H9 (cell line): ENCODE measurements around the gene SOX18. TPM values are rescaled to one million over a fixed set of nuclear protein-coding genes. Genes with fewer than 3 reads are reported as not detected.

Source experiments
- DNase-seq: peaks from one replicate; pipeline ENCODE4 v3.0.0-alpha.2; 2017
- H2AFZ ChIP-seq: one replicate; pipeline ENCODE4 v1.6.1; 2013; ENCODE audit warnings: mild to moderate bottlenecking, low read length, control low read depth, moderate library complexity
- H2AK5ac ChIP-seq: 2 replicates; pipeline ENCODE4 v1.6.1; 2013; ENCODE audit warnings: low read length, control low read depth, mixed read lengths; ENCODE audit not compliant: insufficient read length
- H2BK120ac ChIP-seq: one replicate; pipeline ENCODE4 v1.6.1; 2013; ENCODE audit warnings: low read depth, mild to moderate bottlenecking, low read length, control low read depth, inconsistent platforms; ENCODE audit not compliant: poor library complexity, severe bottlenecking
- H2BK12ac ChIP-seq: 2 replicates; pipeline ENCODE4 v1.6.1; 2013; ENCODE audit warnings: low read length, control low read depth, mixed read lengths, low read depth; ENCODE audit not compliant: insufficient read length
- H2BK15ac ChIP-seq: 2 replicates; pipeline ENCODE4 v1.6.1; 2013; ENCODE audit warnings: low read depth, low read length, control low read depth
- H2BK20ac ChIP-seq: one replicate; pipeline ENCODE4 v1.6.1; 2013; ENCODE audit warnings: low read depth, mild to moderate bottlenecking, low read length, control low read depth, inconsistent platforms; ENCODE audit not compliant: poor library complexity, severe bottlenecking
- H2BK5ac ChIP-seq: 2 replicates; pipeline ENCODE4 v1.6.1; 2013; ENCODE audit warnings: low read length, control low read depth, mixed read lengths; ENCODE audit not compliant: insufficient read length
- H3K14ac ChIP-seq: 2 replicates; pipeline ENCODE4 v1.6.1; 2013; ENCODE audit warnings: low read length, control low read depth; ENCODE audit not compliant: insufficient read depth
- H3K18ac ChIP-seq: 2 replicates; pipeline ENCODE4 v1.6.1; 2013; ENCODE audit warnings: low read depth, mild to moderate bottlenecking, mixed read lengths, low read length, control low read depth; ENCODE audit not compliant: insufficient read length
- H3K23ac ChIP-seq: 2 replicates; pipeline ENCODE4 v1.6.1; 2013; ENCODE audit warnings: low read length, control low read depth, mixed read lengths, low read depth; ENCODE audit not compliant: insufficient read length
- H3K23me2 ChIP-seq: 2 replicates; pipeline ENCODE4 v1.6.1; 2013; ENCODE audit warnings: low read depth, mild to moderate bottlenecking, mixed read lengths, low read length, control low read depth; ENCODE audit not compliant: insufficient read length, poor library complexity, severe bottlenecking
- H3K27ac ChIP-seq: 2 replicates; pipeline ENCODE4 v1.5.1; 2013; ENCODE audit warnings: low read length, control low read depth, mixed read lengths, low read depth; ENCODE audit not compliant: insufficient read length
- H3K27me3 ChIP-seq: 2 replicates; pipeline ENCODE4 v1.6.1; 2013; ENCODE audit warnings: low read length, control low read depth, inconsistent platforms; ENCODE audit not compliant: insufficient read depth
- H3K4ac ChIP-seq: 2 replicates; pipeline ENCODE4 v1.6.1; 2013; ENCODE audit warnings: low read depth, mild to moderate bottlenecking, control low read depth, inconsistent platforms, low read length, moderate library complexity
- H3K4me1 ChIP-seq: 2 replicates; pipeline ENCODE4 v1.6.1; 2013; ENCODE audit warnings: low read length, control low read depth, inconsistent platforms; ENCODE audit not compliant: insufficient read depth
- H3K4me2 ChIP-seq: 2 replicates; pipeline ENCODE4 v1.6.1; 2013; ENCODE audit warnings: low read length, control low read depth, mixed read lengths; ENCODE audit not compliant: insufficient read length, insufficient read depth
- H3K56ac ChIP-seq: 2 replicates; pipeline ENCODE4 v1.6.1; 2013; ENCODE audit warnings: low read depth, mild to moderate bottlenecking, mixed read lengths, low read length, control low read depth; ENCODE audit not compliant: insufficient read length
- H3K79me1 ChIP-seq: 2 replicates; pipeline ENCODE4 v1.6.1; 2013; ENCODE audit warnings: low read depth, mild to moderate bottlenecking, moderate library complexity, low read length, control low read depth, inconsistent platforms; ENCODE audit not compliant: insufficient read depth, poor library complexity, severe bottlenecking
- H3K79me2 ChIP-seq: 2 replicates; pipeline ENCODE4 v1.6.1; 2013; ENCODE audit warnings: low read length, control low read depth, inconsistent platforms; ENCODE audit not compliant: insufficient read depth
- H3K9ac ChIP-seq: 2 replicates; pipeline ENCODE4 v1.6.1; 2013; ENCODE audit warnings: low read length, control low read depth, mixed read lengths; ENCODE audit not compliant: insufficient read length; ENCODE audit errors: extremely low read depth
- H3K9me3 ChIP-seq: one replicate; pipeline ENCODE4 v1.6.1; 2013; ENCODE audit warnings: low read depth, low read length, inconsistent platforms; ENCODE audit not compliant: control insufficient read depth
- H3T11ph ChIP-seq: one replicate; pipeline ENCODE4 v1.6.1; 2013; ENCODE audit warnings: mild to moderate bottlenecking, low read length, control low read depth, inconsistent platforms
- H4K20me1 ChIP-seq: one replicate; pipeline ENCODE4 v1.6.1; 2013; ENCODE audit not compliant: control insufficient read depth, insufficient read length, insufficient read depth
- H4K5ac ChIP-seq: 2 replicates; pipeline ENCODE4 v1.6.1; 2013; ENCODE audit warnings: low read depth, mild to moderate bottlenecking, mixed read lengths, low read length, control low read depth; ENCODE audit not compliant: insufficient read length
- H4K8ac ChIP-seq: replicated peaks from 2 replicates; pipeline ENCODE4 v1.6.1; 2013; ENCODE audit warnings: low read length, control low read depth, mixed read lengths, low read depth; ENCODE audit not compliant: insufficient read length
- H4K91ac ChIP-seq: 2 replicates; pipeline ENCODE4 v1.6.1; 2013; ENCODE audit warnings: low read depth, mild to moderate bottlenecking, moderate library complexity, mixed read lengths, low read length, control low read depth; ENCODE audit not compliant: insufficient read length
- H3K27ac Mint-ChIP-seq, 3 experiments: 2 replicates in 2 of 3; 3 replicates in 1 of 3; pipeline ENCODE4 v1.8.0; 2020 to 2021; ENCODE audit warnings: mixed read lengths in 3 of 3, mild to moderate bottlenecking in 1 of 3, moderate library complexity in 1 of 3
- H3K27me3 Mint-ChIP-seq: 2 replicates; pipeline ENCODE4 v1.8.0; 2021; ENCODE audit warnings: low read depth, mild to moderate bottlenecking, moderate library complexity, mixed read lengths
- H3K36me3 Mint-ChIP-seq, 3 experiments: 2 replicates in 2 of 3; 3 replicates in 1 of 3; pipeline ENCODE4 v1.8.0; 2020 to 2021; ENCODE audit warnings: low read depth in 3 of 3, mixed read lengths in 3 of 3; ENCODE audit not compliant: insufficient read depth in 1 of 3
- H3K4me1 Mint-ChIP-seq, 2 experiments: 2 replicates each; pipeline ENCODE4 v1.8.0; 2020; ENCODE audit warnings: mixed read lengths in 2 of 2
- H3K4me3 Mint-ChIP-seq, 2 experiments: 2 replicates in 1 of 2; 3 replicates in 1 of 2; pipeline ENCODE4 v1.8.0; 2020 to 2021; ENCODE audit warnings: mild to moderate bottlenecking in 2 of 2, mixed read lengths in 2 of 2, moderate library complexity in 1 of 2
- H3K9me3 Mint-ChIP-seq, 2 experiments: 2 replicates in 1 of 2; 3 replicates in 1 of 2; pipeline ENCODE4 v1.8.0; 2020; ENCODE audit warnings: mild to moderate bottlenecking in 2 of 2, mixed read lengths in 2 of 2, moderate library complexity in 1 of 2
- WGBS: extraction: QIAGEN DNeasy Blood & Tissue Kit; methylation state at CpG from one replicate; pipeline ENCODE4 v1.1.7; 2013; ENCODE audit warnings: missing lambda C conversion rate, low lambda C conversion rate, mixed read lengths; ENCODE audit not compliant: insufficient read length; ENCODE audit errors: extremely low coverage; 5-methylcytosine and 5-hydroxymethylcytosine counted together
- total RNA-seq: library from RNA; stranded (reverse); gene quantifications from 2 replicates; pipeline ENCODE4 v1.2.1, GENCODE V29; 2021
- TF ChIP-seq, protein P1 (sequence below): fragments of 200-600 bp; sonication (generic); conservative IDR thresholded peaks from 3 replicates; pipeline ENCODE4 v1.8.0; 2021; ENCODE audit warnings: antibody characterized with exemption, mild to moderate bottlenecking

SOX18 gene
- total RNA-seq, 1 experiment from 2014 or later, result 2.0 TPM

GRCh38 chr20:64083378-64083803 is 34.0 kb upstream of the SOX18 start:
- no peaks in the 10 kb centered on the region for H3K79me2 ChIP-seq
- no peak overlapping the region for H3T11ph ChIP-seq
- no peak overlapping the region for H2BK15ac ChIP-seq
- Mint-ChIP-seq H3K27ac (no peak overlapping the region; a peak in 1 of 7 replicates), H3K4me3 (peak overlapping the region; percentile 50 to 77), H3K4me1 (peaks cover 30 to 41% of the 10 kb centered on the region in 2 experiments), H3K36me3 (no peaks in the 10 kb centered on the region; a peak in 1 of 7 replicates), H3K9me3 (peaks cover 5 to 7% of the 10 kb centered on the region in 2 experiments; a peak in 4 of 5 replicates), H3K27me3 (peaks cover 68% of the 10 kb centered on the region)
- H3K4me1 ChIP-seq, result no peaks in the 10 kb centered on the region
- H3K23me2 ChIP-seq, result peaks cover 20% of the 10 kb centered on the region
- no peak overlapping the region for H4K5ac ChIP-seq
- no peak overlapping the region for H2AFZ ChIP-seq
- no peaks in the 10 kb centered on the region for H3K79me1 ChIP-seq
- no peaks in the 10 kb centered on the region for H3K9me3 ChIP-seq
- H3K23ac ChIP-seq, result no peak overlapping the region
- H3K27me3 ChIP-seq, result peaks cover 5% of the 10 kb centered on the region; the same call in 1 of the 2 replicates
- peak overlapping the region; percentile 66 for H3K4me2 ChIP-seq
- no peak overlapping the region for H3K4ac ChIP-seq
- H3K9ac ChIP-seq, result no peak overlapping the region
- H3K18ac ChIP-seq, result no peak overlapping the region
- no peak overlapping the region for H2AK5ac ChIP-seq
- H2BK12ac ChIP-seq, result no peak overlapping the region
- no peak overlapping the region for H3K56ac ChIP-seq
- peak; percentile 87 for DNase-seq
- no peak overlapping the region for H4K8ac ChIP-seq
- TF ChIP-seq, protein P1, sequence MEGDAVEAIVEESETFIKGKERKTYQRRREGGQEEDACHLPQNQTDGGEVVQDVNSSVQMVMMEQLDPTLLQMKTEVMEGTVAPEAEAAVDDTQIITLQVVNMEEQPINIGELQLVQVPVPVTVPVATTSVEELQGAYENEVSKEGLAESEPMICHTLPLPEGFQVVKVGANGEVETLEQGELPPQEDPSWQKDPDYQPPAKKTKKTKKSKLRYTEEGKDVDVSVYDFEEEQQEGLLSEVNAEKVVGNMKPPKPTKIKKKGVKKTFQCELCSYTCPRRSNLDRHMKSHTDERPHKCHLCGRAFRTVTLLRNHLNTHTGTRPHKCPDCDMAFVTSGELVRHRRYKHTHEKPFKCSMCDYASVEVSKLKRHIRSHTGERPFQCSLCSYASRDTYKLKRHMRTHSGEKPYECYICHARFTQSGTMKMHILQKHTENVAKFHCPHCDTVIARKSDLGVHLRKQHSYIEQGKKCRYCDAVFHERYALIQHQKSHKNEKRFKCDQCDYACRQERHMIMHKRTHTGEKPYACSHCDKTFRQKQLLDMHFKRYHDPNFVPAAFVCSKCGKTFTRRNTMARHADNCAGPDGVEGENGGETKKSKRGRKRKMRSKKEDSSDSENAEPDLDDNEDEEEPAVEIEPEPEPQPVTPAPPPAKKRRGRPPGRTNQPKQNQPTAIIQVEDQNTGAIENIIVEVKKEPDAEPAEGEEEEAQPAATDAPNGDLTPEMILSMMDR, result peak; percentile 77
- H2BK5ac ChIP-seq, result no peak overlapping the region
- no peak overlapping the region for H2BK20ac ChIP-seq
- H3K14ac ChIP-seq, result no peak overlapping the region
- no peak overlapping the region for H2BK120ac ChIP-seq
- no peaks in the 10 kb centered on the region for H4K20me1 ChIP-seq
- no CpG with 5 or more reads among the region's 52 CpGs for WGBS
- H3K27ac ChIP-seq, result no peak overlapping the region
- no peak overlapping the region for H4K91ac ChIP-seq
